GM15510 (cell line): ENCODE results near the gene PTPN6.

Experiments used
- POLR2A ChIP-seq: IDR thresholded peaks from 3 replicates; pipeline ENCODE4 v1.6.1; 2011; ENCODE audit warnings: borderline replicate concordance; ENCODE audit not compliant: insufficient read length; ENCODE audit errors: extremely low read depth

PTPN6 gene

GRCh38 chr12:6963791-6964413 lies 12.7 kb downstream of the PTPN6 start:
- TF ChIP-seq POLR2A: no peak

- peak; percentile 12 for TF ChIP-seq POLR2A
These were observed 13.5 kb downstream of the PTPN6 start for GRCh38 chr12:6964605-6965025.

GRCh38 chr12:6965026-6965661 lies 14.0 kb downstream of the PTPN6 start:
- TF ChIP-seq POLR2A: no peak

GRCh38 chr12:6965714-6966113 lies 14.6 kb downstream of the PTPN6 start:
- no peak for TF ChIP-seq POLR2A

- TF ChIP-seq POLR2A: no peak
These were observed 15.2 kb downstream of the PTPN6 start for GRCh38 chr12:6966351-6966750.

- TF ChIP-seq POLR2A: no peak
These were observed 16.5 kb downstream of the PTPN6 start for GRCh38 chr12:6967651-6968100.

- no peak for TF ChIP-seq POLR2A
These were observed 17.3 kb downstream of the PTPN6 start for GRCh38 chr12:6968426-6968825.

GRCh38 chr12:6970096-6970527 lies 19.0 kb downstream of the PTPN6 start:
- TF ChIP-seq POLR2A: no peak

- TF ChIP-seq POLR2A: no peak
These were observed 23.0 kb downstream of the PTPN6 start for GRCh38 chr12:6974180-6974579.

GRCh38 chr12:6975297-6976032 lies 24.3 kb downstream of the PTPN6 start:
- TF ChIP-seq POLR2A: no peak

- TF ChIP-seq POLR2A: no peak
These were observed 26.5 kb downstream of the PTPN6 start for GRCh38 chr12:6977653-6978052.

GRCh38 chr12:6978188-6978587 lies 27.0 kb downstream of the PTPN6 start:
- TF ChIP-seq POLR2A: no peak

- no peak for TF ChIP-seq POLR2A
These were observed 27.5 kb downstream of the PTPN6 start for GRCh38 chr12:6978611-6979011.

- no peak for TF ChIP-seq POLR2A
These were observed 27.9 kb downstream of the PTPN6 start for GRCh38 chr12:6979021-6979420.

GRCh38 chr12:6979453-6979852 lies 28.3 kb downstream of the PTPN6 start:
- no peak for TF ChIP-seq POLR2A
